SU-DHL-6 (cell line): ENCODE measurements around the gene CCDC24.

Source experiments
- EZH2phosphoT487 ChIP-seq: fragments of 200-600 bp; sonication (generic), shearing (Covaris generic); conservative IDR thresholded peaks from 2 replicates; pipeline ENCODE4 v1.6.1; 2018; ENCODE audit warnings: mild to moderate bottlenecking, antibody characterized with exemption, low read length, moderate library complexity, mixed read lengths
- TF ChIP-seq, protein P1 (sequence below): fragments of 200-600 bp; sonication (generic); IDR thresholded peaks from one replicate; pipeline ENCODE4 v1.5.1; 2017; ENCODE audit warnings: antibody characterized with exemption, mild to moderate bottlenecking, low read length, moderate library complexity; ENCODE audit not compliant: insufficient read depth, poor library complexity, severe bottlenecking

DNA sequence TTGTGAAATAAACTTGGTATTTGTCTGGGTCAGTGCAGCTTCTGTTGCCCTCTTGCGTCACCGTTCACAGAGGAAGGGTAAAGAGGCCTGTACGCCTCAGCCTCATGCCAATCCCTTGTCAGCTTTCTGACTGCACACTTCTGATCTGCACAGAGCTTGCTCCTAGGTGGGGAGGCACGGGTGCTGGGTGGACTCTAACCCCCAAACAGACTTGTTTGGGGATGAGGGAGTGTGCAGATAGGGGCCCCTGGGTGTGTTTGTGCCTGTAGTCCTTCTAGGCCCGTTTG, 13.2 kb upstream of the CCDC24 start:
- TF ChIP-seq, protein P1, sequence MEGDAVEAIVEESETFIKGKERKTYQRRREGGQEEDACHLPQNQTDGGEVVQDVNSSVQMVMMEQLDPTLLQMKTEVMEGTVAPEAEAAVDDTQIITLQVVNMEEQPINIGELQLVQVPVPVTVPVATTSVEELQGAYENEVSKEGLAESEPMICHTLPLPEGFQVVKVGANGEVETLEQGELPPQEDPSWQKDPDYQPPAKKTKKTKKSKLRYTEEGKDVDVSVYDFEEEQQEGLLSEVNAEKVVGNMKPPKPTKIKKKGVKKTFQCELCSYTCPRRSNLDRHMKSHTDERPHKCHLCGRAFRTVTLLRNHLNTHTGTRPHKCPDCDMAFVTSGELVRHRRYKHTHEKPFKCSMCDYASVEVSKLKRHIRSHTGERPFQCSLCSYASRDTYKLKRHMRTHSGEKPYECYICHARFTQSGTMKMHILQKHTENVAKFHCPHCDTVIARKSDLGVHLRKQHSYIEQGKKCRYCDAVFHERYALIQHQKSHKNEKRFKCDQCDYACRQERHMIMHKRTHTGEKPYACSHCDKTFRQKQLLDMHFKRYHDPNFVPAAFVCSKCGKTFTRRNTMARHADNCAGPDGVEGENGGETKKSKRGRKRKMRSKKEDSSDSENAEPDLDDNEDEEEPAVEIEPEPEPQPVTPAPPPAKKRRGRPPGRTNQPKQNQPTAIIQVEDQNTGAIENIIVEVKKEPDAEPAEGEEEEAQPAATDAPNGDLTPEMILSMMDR: no peak
- no peak for TF ChIP-seq EZH2phosphoT487
